Measurements from ENCODE around the gene CDK11A.
"Not testable (repeated sequence)": the region's sequence is repeated elsewhere in the genome, so short reads cannot be mapped to it uniquely, and the experiment has no call there.

CDK11A gene

DNA sequence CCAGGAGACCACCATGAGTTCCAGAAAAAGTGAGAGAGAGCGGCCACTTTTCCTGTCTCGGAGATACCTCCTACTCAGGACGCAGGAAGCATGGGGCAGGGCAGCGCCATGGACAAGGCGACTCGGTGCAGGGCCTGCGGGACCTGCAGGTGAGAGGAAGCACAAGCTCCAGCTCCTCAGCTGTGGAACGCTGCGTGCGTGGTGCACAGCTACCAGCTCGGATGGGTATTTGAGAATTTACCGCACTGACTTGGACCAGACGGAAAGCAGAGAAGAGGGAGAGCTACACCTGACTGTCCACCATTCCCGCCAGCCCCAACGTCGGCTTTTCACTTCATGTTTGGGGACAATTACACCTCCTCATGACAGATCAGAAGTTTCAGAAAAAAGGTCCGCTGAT lies 8.2 kb upstream of the CDK11A start:
- TF ChIP-seq, protein P1, sequence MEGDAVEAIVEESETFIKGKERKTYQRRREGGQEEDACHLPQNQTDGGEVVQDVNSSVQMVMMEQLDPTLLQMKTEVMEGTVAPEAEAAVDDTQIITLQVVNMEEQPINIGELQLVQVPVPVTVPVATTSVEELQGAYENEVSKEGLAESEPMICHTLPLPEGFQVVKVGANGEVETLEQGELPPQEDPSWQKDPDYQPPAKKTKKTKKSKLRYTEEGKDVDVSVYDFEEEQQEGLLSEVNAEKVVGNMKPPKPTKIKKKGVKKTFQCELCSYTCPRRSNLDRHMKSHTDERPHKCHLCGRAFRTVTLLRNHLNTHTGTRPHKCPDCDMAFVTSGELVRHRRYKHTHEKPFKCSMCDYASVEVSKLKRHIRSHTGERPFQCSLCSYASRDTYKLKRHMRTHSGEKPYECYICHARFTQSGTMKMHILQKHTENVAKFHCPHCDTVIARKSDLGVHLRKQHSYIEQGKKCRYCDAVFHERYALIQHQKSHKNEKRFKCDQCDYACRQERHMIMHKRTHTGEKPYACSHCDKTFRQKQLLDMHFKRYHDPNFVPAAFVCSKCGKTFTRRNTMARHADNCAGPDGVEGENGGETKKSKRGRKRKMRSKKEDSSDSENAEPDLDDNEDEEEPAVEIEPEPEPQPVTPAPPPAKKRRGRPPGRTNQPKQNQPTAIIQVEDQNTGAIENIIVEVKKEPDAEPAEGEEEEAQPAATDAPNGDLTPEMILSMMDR (IDR thresholded peaks at IDR 0.05; ENCODE audit: low read depth, low read length): no peak
- H3K36me3 ChIP-seq: peaks cover 20% of the 10 kb centered on the region
- H3K4me3 ChIP-seq (ENCODE audit: low read depth, low read length): no peak overlapping the region
- no peaks in the 10 kb centered on the region for H3K27me3 ChIP-seq (ENCODE audit: insufficient read depth, low read depth, severe bottlenecking)
- no peak overlapping the region for H3K27ac ChIP-seq
- no peak for DNase-seq
- H3K9me3 ChIP-seq (ENCODE audit: severe bottlenecking): no peaks in the 10 kb centered on the region

DNA sequence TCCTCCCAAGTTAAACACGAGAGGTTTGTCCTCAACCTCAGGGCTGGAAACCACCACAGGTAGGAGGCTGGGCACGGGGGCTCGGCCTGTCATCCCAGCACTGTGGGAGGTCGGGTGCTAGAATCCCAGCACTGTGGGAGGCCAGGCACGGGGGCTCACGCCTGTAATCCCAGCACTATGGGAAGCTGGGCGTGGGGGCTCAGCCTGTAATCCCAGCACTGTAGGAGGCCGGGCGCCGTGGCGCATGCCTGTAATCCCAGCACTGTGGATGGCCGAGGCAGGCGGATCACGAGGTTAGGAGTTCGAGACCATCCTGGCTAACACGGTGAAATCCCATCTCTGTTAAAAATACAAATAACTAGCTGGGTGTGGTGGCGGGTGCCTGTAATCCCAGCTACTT lies 6.7 kb upstream of the CDK11A start:
- DNase-seq: no peak
- no peak overlapping the region for H3K4me3 ChIP-seq (ENCODE audit: low read depth, low read length)
- no peaks in the 10 kb centered on the region for H3K27me3 ChIP-seq (ENCODE audit: insufficient read depth, low read depth, severe bottlenecking)
- H3K9me3 ChIP-seq (ENCODE audit: severe bottlenecking): no peaks in the 10 kb centered on the region
- TF ChIP-seq, protein P1 (IDR thresholded peaks at IDR 0.05; ENCODE audit: low read depth, low read length): no peak
- no peak overlapping the region for H3K27ac ChIP-seq
- H3K36me3 ChIP-seq: peaks cover 17% of the 10 kb centered on the region

DNA sequence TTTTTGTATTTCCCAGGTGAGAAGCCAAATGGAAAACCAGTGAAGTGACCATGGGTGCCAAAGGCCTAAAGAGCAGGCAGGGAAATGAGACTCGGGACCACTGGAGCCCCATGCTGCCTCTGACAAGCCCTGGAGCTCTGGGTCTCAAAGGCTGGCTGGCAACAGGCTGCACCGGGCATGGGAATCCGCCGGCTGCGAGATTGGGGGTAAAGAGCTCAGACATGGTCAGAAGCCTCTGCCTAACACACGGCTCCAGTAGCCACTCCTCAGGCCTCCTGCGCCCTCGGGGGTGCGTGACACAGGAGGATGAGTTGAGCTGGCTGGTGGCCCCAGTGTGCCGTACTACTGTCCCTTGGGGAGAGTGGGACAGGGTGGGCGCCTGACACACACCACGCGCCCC lies 6.1 kb upstream of the CDK11A start:
- not testable (repeated sequence) for H3K9me3 ChIP-seq (ENCODE audit: severe bottlenecking); H3K27ac ChIP-seq; H3K4me3 ChIP-seq (ENCODE audit: low read depth, low read length); DNase-seq; H3K27me3 ChIP-seq (ENCODE audit: insufficient read depth, low read depth, severe bottlenecking)
- peaks cover 17% of the 10 kb centered on the region for H3K36me3 ChIP-seq

DNA sequence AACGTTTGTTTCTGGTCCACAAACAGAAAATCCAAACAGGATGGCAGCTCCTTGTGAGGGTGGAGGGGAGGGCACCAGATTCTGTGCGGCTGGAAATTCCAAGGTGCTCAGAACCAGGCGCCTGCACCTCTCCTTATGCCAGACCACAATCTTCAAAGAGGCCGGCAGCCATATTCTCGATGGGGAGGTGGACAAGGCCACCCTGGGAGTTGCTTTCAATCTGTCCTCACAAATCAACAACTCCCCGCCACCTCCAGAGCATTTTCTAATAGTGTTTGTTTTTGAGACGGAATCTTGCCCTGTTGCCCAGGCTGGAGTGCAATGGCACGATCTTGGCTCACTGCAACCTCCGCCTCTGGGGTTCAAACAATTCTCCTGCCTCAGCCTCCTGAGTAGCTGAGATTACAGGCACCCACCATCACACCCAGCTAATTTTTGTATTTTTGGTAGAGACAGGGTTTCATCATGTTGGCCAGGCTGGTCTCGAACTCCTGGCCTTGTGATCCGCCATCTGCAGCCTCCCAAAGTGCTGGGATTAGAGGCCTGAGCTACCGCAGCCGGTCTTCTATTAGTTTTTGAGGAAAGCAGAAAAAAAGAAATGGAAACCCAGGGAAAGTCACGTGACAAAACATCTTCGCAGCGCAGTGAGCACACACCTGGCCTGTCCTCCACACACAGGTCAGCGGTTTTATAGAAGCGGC lies 5.1 kb upstream of the CDK11A start:
- not testable (repeated sequence) for H3K4me3 ChIP-seq (ENCODE audit: low read depth, low read length); H3K27me3 ChIP-seq (ENCODE audit: insufficient read depth, low read depth, severe bottlenecking); H3K9me3 ChIP-seq (ENCODE audit: severe bottlenecking); DNase-seq; H3K27ac ChIP-seq
- peaks cover 17% of the 10 kb centered on the region for H3K36me3 ChIP-seq

DNA sequence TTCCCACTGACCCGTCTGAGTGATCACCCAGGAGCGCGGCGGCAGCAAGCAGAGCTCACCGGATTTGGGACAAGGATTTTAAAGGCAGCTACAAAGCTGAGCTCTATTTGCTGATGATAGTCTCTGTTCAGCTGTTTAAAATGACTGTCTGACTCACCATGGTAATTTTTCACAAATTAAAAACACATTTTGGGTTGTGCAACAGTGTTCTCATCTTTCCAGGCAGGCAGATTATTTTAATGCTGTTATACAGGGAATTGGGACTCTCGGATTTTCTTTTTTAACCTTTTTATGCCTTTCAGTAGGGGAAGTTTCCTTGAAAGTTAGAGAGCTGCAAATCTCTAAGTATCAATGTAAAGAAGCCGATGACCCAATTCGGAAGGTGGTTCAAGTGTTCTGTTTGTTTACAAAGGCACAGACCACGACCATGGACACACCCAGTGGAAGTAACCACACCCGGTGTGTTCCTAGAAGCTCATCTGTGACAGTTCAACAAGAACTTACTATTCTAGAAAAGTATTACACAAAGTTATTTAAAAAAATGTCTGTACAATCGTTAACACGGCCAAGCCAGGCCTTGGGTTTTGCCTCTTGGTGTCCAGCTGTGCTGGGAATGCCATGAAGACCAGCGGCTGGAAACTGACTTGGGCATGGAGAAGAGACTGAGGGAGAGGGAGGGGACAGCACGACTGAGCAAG lies 4.3 kb upstream of the CDK11A start:
- peaks cover 17% of the 10 kb centered on the region for H3K36me3 ChIP-seq
- not testable (repeated sequence) for H3K27ac ChIP-seq; H3K27me3 ChIP-seq (ENCODE audit: insufficient read depth, low read depth, severe bottlenecking); H3K9me3 ChIP-seq (ENCODE audit: severe bottlenecking); DNase-seq; H3K4me3 ChIP-seq (ENCODE audit: low read depth, low read length)

DNA sequence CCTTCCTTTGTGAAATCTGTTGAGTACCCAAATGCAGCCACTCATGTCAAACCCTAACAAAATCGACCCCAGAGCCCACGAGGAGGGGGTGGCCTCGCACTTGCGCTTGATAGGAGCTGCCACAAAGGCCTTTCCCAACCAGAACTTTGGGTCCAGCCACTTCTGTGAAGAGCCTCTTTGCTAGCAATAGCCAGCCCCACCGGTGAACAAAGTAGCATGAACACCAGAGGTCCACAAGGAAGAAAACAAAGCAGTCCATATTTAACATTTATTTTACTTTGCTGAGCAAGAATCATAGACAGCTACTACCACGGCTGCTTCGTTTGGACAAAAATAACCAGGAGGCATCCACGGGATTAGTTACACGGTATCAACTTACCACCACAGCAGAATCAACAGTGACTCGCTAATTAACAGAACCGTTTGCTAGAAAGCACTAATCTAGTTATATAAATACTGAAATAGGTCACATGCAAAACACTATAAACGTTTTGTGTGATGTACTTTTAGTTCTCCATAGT lies 3.0 kb upstream of the CDK11A start:
- not testable (repeated sequence) for H3K4me3 ChIP-seq (ENCODE audit: low read depth, low read length); H3K9me3 ChIP-seq (ENCODE audit: severe bottlenecking); H3K36me3 ChIP-seq; DNase-seq; H3K27me3 ChIP-seq (ENCODE audit: insufficient read depth, low read depth, severe bottlenecking); H3K27ac ChIP-seq

DNA sequence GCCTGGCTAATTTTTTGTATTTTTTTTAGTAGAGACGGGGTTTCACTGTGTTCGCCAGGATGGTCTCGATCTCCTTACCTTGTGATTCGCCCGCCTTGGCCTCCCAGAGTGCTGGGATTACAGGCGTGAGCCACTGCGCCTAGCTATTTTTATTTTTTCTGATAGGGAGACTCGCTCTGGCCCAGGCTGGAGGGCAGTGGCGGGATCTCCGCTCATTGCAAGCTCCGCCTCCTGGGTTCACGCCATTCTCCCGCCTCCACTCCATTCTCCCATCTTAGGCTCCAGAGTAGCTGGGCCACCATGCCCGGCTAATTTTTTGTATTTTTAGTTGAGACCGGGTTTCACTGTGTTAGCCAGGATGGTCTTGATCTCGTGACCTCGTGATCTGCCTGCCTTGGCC lies 1.9 kb upstream of the CDK11A start:
- H3K27ac ChIP-seq; DNase-seq; H3K9me3 ChIP-seq (ENCODE audit: severe bottlenecking); H3K4me3 ChIP-seq (ENCODE audit: low read depth, low read length); H3K27me3 ChIP-seq (ENCODE audit: insufficient read depth, low read depth, severe bottlenecking); H3K36me3 ChIP-seq: not testable (repeated sequence)

DNA sequence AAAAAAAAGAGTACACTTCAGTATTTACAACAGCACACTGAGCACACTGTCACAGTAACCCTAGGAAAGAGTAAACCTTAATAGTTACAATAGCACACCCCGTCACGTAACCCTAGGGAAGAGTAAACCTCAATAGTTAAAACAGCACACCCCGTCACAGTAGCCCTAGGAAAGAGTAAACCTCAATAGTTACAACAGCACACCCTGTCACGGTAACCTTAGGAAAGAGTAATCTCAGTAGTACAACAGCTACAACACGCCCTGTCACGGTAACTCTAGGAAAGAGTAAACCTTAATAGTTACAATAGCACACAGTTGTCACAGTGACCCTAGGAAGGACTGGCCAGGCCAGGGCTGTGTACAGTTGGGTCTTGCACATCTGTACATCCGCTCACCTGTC lies 3.0 kb downstream of the CDK11A start:
- no peak overlapping the region for H3K4me3 ChIP-seq (ENCODE audit: low read depth, low read length)
- no peaks in the 10 kb centered on the region for H3K9me3 ChIP-seq (ENCODE audit: severe bottlenecking)
- no peaks in the 10 kb centered on the region for H3K27me3 ChIP-seq (ENCODE audit: insufficient read depth, low read depth, severe bottlenecking)
- peaks cover 18% of the 10 kb centered on the region for H3K36me3 ChIP-seq
- TF ChIP-seq, protein P1 (IDR thresholded peaks at IDR 0.05; ENCODE audit: low read depth, low read length): no peak
- DNase-seq: no peak
- H3K27ac ChIP-seq: no peak overlapping the region

DNA sequence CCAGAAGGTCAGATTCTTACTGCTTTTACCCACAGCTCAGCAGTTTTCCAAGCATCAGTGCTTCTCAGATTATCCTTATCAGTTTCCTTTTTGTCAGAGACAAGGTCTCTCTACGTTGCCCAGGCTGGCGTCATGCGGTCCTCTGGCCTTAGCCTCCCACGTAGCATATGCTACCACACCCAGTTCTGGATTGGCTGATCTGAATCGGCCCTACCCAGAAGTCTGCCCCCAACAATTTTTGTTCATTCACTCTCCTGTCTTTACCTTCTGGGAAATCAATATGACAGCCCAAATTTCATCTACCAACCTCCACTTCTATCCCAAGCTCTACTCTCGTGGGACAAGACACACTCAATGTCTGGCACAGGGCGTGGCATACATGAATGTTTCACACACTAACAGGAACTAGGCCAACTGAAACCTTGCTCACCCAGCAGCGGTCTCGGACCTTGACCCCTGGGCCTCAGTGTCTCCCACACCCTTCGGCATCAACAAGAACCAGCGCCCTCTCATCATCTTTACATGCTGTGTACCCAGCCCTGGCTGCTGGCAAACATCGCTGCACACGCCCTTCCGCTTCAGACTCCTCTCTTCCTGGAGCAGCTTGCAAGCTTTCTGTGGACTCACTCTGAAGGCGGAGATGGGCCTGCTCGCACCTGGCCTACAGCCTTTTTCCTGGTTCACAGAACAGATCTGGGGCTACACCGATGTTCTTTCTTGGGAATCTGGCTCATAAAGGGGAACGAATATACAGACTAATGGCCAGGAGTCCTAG lies 8.9 kb downstream of the CDK11A start:
- H3K27me3 ChIP-seq (ENCODE audit: insufficient read depth, low read depth, severe bottlenecking); H3K27ac ChIP-seq; H3K9me3 ChIP-seq (ENCODE audit: severe bottlenecking); H3K4me3 ChIP-seq (ENCODE audit: low read depth, low read length); DNase-seq: not testable (repeated sequence)
- H3K36me3 ChIP-seq: peaks cover 10% of the 10 kb centered on the region; the same call in 1 of the 2 replicates

DNA sequence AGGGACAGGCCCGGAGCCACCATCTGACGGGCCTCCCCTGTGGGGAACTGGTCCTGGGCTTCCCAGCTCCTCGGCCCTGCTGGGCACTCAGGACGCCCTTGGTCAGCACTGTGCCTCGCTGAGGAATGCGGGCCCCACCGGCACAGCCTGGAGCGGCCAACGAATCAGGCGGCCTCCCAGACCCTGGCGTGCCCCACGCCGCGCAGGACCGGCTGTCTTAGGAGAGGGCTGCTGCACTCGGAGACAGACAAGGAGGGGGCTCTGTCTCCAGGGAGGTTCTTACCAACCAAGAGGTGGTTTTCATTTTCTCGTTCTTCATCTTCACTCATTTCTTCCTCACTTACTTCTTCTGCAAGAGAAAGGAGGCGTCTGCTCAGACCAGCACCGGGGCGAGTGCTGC lies 16.3 kb downstream of the CDK11A start:
- not testable (repeated sequence) for H3K4me3 ChIP-seq (ENCODE audit: low read depth, low read length); H3K27me3 ChIP-seq (ENCODE audit: insufficient read depth, low read depth, severe bottlenecking); H3K27ac ChIP-seq; H3K9me3 ChIP-seq (ENCODE audit: severe bottlenecking); DNase-seq; H3K36me3 ChIP-seq

DNA sequence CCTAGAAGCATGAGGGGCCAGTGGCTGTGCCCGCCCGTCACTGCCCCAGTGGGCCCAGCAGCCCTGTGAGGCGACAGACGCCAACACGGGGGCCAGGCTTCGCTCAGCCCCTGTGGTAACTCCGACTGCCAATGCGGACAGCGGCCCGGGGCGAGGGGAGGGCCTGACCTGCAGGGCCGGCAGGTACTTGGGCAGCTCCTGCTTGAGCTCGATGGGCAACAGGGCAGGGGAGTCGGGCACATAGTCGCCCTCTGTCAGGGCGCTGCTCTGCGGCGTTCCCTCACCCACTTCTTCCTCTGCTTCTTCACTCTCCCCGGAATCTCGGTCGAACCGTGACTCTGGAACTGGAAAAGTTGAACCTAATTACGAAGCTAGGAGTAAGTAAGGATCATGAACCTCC lies 16.9 kb downstream of the CDK11A start:
- not testable (repeated sequence) for DNase-seq; H3K27me3 ChIP-seq (ENCODE audit: insufficient read depth, low read depth, severe bottlenecking)

More for the DNA sequence above, 16.9 kb downstream of the CDK11A start:
- H3K27ac ChIP-seq; H3K4me3 ChIP-seq (ENCODE audit: low read depth, low read length); H3K9me3 ChIP-seq (ENCODE audit: severe bottlenecking); H3K36me3 ChIP-seq: not testable (repeated sequence)
